ENCODE results near the gene SAMD14. TPM values are rescaled to one million over a fixed set of nuclear protein-coding genes. Genes with fewer than 3 reads are reported as not detected.

SAMD14 gene
- total RNA-seq, 1 donor: 4.7 TPM

- H3K4me3 ChIP-seq (ENCODE audit: low read depth, low read length): no peak overlapping the region
- no peak for TF ChIP-seq CTCF (IDR thresholded peaks at IDR 0.05; ENCODE audit: insufficient read depth, low read depth, low read length)
- DNase-seq (ENCODE audit: low read depth): peak; percentile 87
These were observed 43.5 kb upstream of the SAMD14 start for GRCh38 chr17:50173335-50173941.

GRCh38 chr17:50172936-50173334 is 43.0 kb upstream of the SAMD14 start:
- no peak overlapping the region for H3K4me3 ChIP-seq (ENCODE audit: low read depth, low read length)
- no peak for TF ChIP-seq CTCF (IDR thresholded peaks at IDR 0.05; ENCODE audit: insufficient read depth, low read depth, low read length)
- DNase-seq (ENCODE audit: low read depth): no peak

- DNase-seq (ENCODE audit: low read depth): no peak
- no peak for TF ChIP-seq CTCF (IDR thresholded peaks at IDR 0.05; ENCODE audit: insufficient read depth, low read depth, low read length)
- H3K4me3 ChIP-seq (ENCODE audit: low read depth, low read length): no peak overlapping the region
These were observed 42.2 kb upstream of the SAMD14 start for GRCh38 chr17:50172130-50172529.

- no peak for TF ChIP-seq CTCF (IDR thresholded peaks at IDR 0.05; ENCODE audit: insufficient read depth, low read depth, low read length)
- DNase-seq (ENCODE audit: low read depth): no peak
- no peak overlapping the region for H3K4me3 ChIP-seq (ENCODE audit: low read depth, low read length)
These were observed 41.6 kb upstream of the SAMD14 start for GRCh38 chr17:50171371-50172071.

GRCh38 chr17:50170662-50171370 is 40.9 kb upstream of the SAMD14 start:
- TF ChIP-seq CTCF (IDR thresholded peaks at IDR 0.05; ENCODE audit: insufficient read depth, low read depth, low read length): no peak
- DNase-seq (ENCODE audit: low read depth): no peak
- H3K4me3 ChIP-seq (ENCODE audit: low read depth, low read length): no peak overlapping the region

GRCh38 chr17:50169881-50170459 is 40.0 kb upstream of the SAMD14 start:
- H3K4me3 ChIP-seq (ENCODE audit: low read depth, low read length): no peak overlapping the region
- DNase-seq (ENCODE audit: low read depth): no peak
- no peak for TF ChIP-seq CTCF (IDR thresholded peaks at IDR 0.05; ENCODE audit: insufficient read depth, low read depth, low read length)
